GM23338 (cell line): Measurements from ENCODE around the gene B4GALNT4. TPM values are rescaled to one million over a fixed set of nuclear protein-coding genes. Genes with fewer than 3 reads are reported as not detected.
A peak's percentile ranks its signal among the peaks of the same experiment; 100 is the strongest.
"Not testable (repeated sequence)": the region's sequence is repeated elsewhere in the genome, so short reads cannot be mapped to it uniquely, and the experiment has no call there.

Experiments used
- ATAC-seq: fragments of 200-7000 bp; cut with Tn5 transposase; 3 replicates; pipeline ENCODE4 v1.9.1; 2020
- DNase-seq: peaks from one replicate; pipeline ENCODE4 v3.0.0-alpha.2; 2015; ENCODE audit warnings: low spot score
- H2AFZ ChIP-seq: fragments of 200-600 bp; sonication (generic); 2 replicates; pipeline ENCODE4 v1.8.0; 2016; ENCODE audit warnings: antibody characterized with exemption, mild to moderate bottlenecking, moderate library complexity
- H3F3A ChIP-seq: fragments of 200-600 bp; sonication (generic); replicated peaks from 2 replicates; pipeline ENCODE4 v1.8.0; 2017; ENCODE audit warnings: antibody characterized with exemption, mixed run types, low read depth
- H3K27ac ChIP-seq: fragments of 200-600 bp; sonication (generic); 2 replicates; pipeline ENCODE4 v1.6.1; 2016; ENCODE audit warnings: low read depth
- H3K27me3 ChIP-seq: fragments of 200-600 bp; sonication (generic); 2 replicates; pipeline ENCODE4 v1.8.0; 2016; ENCODE audit warnings: mild to moderate bottlenecking, mixed run types, moderate library complexity; ENCODE audit not compliant: insufficient read depth
- H3K36me3 ChIP-seq: fragments of 200-600 bp; sonication (generic); 2 replicates; pipeline ENCODE4 v1.8.0; 2016; ENCODE audit warnings: mild to moderate bottlenecking; ENCODE audit not compliant: insufficient read depth
- H3K4me1 ChIP-seq: fragments of 200-600 bp; sonication (generic); 2 replicates; pipeline ENCODE4 v1.8.0; 2016; ENCODE audit warnings: mild to moderate bottlenecking, moderate library complexity; ENCODE audit not compliant: insufficient read depth
- H3K4me2 ChIP-seq: fragments of 200-600 bp; sonication (generic); 2 replicates; pipeline ENCODE4 v1.7.1; 2017; ENCODE audit warnings: mixed run types
- H3K4me3 ChIP-seq: fragments of 200-600 bp; sonication (generic); 2 replicates; pipeline ENCODE4 v1.6.1; 2016; ENCODE audit warnings: mixed run types
- H3K79me2 ChIP-seq: fragments of 200-600 bp; sonication (generic); replicated peaks from 2 replicates; pipeline ENCODE4 v1.8.0; 2017; ENCODE audit warnings: mild to moderate bottlenecking; ENCODE audit not compliant: insufficient read depth
- H3K9me2 ChIP-seq: fragments of 200-600 bp; sonication (generic); 2 replicates; pipeline ENCODE4 v1.8.0; 2017; ENCODE audit not compliant: insufficient read depth
- H4K20me1 ChIP-seq: fragments of 200-600 bp; sonication (generic); replicated peaks from 2 replicates; pipeline ENCODE4 v1.8.0; 2017; ENCODE audit warnings: mild to moderate bottlenecking; ENCODE audit not compliant: insufficient read depth
- H3K27ac Mint-ChIP-seq: 2 replicates; pipeline ENCODE4 v1.8.0; 2020; ENCODE audit warnings: inconsistent platforms, mild to moderate bottlenecking, moderate library complexity, mixed read lengths
- H3K27me3 Mint-ChIP-seq: 3 replicates; pipeline ENCODE4 v1.8.0; 2022; ENCODE audit warnings: low read depth, mild to moderate bottlenecking, moderate library complexity, mixed read lengths, inconsistent platforms; ENCODE audit not compliant: insufficient read depth, poor library complexity
- H3K36me3 Mint-ChIP-seq: 3 replicates; pipeline ENCODE4 v1.8.0; 2021; ENCODE audit warnings: low read depth, mild to moderate bottlenecking, inconsistent platforms, moderate library complexity, mixed read lengths
- H3K4me1 Mint-ChIP-seq: 3 replicates; pipeline ENCODE4 v1.8.0; 2020; ENCODE audit warnings: mild to moderate bottlenecking, inconsistent platforms, mixed read lengths
- H3K4me3 Mint-ChIP-seq: 3 replicates; pipeline ENCODE4 v1.8.0; 2021; ENCODE audit warnings: moderate library complexity, mild to moderate bottlenecking, inconsistent platforms, mixed read lengths
- H3K9me3 Mint-ChIP-seq: 3 replicates; pipeline ENCODE4 v1.8.0; 2020; ENCODE audit warnings: moderate library complexity, mild to moderate bottlenecking, inconsistent platforms, mixed read lengths
- CREB1 ChIP-seq: fragments of 250-450 bp; sonication (Bioruptor Pico); IDR thresholded peaks from 2 replicates; pipeline ENCODE4 v1.5.0; 2020; ENCODE audit warnings: low read depth, mild to moderate bottlenecking, moderate library complexity
- EZH2 ChIP-seq: fragments of 200-600 bp; sonication (generic); IDR thresholded peaks from one replicate; pipeline ENCODE4 v1.8.0; 2017; ENCODE audit warnings: antibody characterized with exemption, mild to moderate bottlenecking, low read depth; ENCODE audit not compliant: unreplicated experiment
- EZH2phosphoT487 ChIP-seq: fragments of 200-600 bp; sonication (generic); IDR thresholded peaks from one replicate; pipeline ENCODE4 v1.8.1; 2018; ENCODE audit warnings: antibody characterized with exemption; ENCODE audit not compliant: unreplicated experiment
- POLR2AphosphoS5 ChIP-seq: IDR thresholded peaks from 2 replicates; pipeline ENCODE4 v1.6.1; 2016; ENCODE audit warnings: antibody characterized with exemption, low read depth
- STAT1 ChIP-seq: IDR thresholded peaks from one replicate; pipeline ENCODE4 v1.6.1; 2016; ENCODE audit warnings: antibody characterized with exemption; ENCODE audit not compliant: unreplicated experiment
- ZNF114 ChIP-seq: fragments of 250-450 bp; sonication (Bioruptor Pico); IDR thresholded peaks from 2 replicates; pipeline ENCODE4 v1.5.0; 2020; ENCODE audit warnings: mild to moderate bottlenecking, moderate library complexity
- polyA plus RNA-seq: library from polyadenylated mRNA; unstranded; fragments of >200 nt; fragmentation: Nextera tagmentation; extraction: Ambion mirVana; gene quantifications from 2 replicates; pipeline ENCODE4 v1.2.1, GENCODE V29; 2016
- total RNA-seq: library from RNA; depleted of rRNA; stranded (reverse); fragments of >200 nt; shearing (Covaris generic); gene quantifications from 2 replicates; pipeline ENCODE4 v1.2.3, GENCODE V29; 2014
- TF ChIP-seq, protein P1 (sequence below), 2 experiments: fragments of 200-600 bp in 1 of 2; sonication (generic) in 1 of 2; conservative IDR thresholded peaks; 2 replicates each; pipeline versions ENCODE4 v1.5.1 to v1.6.1; 2016 to 2017; ENCODE audit warnings: antibody characterized with exemption in 2 of 2, low read depth in 2 of 2, mild to moderate bottlenecking in 2 of 2, moderate library complexity in 1 of 2

B4GALNT4 gene
- total and polyA plus RNA-seq, 2 experiments from 2014 or later, result 49.9 to 92.6 TPM

DNA sequence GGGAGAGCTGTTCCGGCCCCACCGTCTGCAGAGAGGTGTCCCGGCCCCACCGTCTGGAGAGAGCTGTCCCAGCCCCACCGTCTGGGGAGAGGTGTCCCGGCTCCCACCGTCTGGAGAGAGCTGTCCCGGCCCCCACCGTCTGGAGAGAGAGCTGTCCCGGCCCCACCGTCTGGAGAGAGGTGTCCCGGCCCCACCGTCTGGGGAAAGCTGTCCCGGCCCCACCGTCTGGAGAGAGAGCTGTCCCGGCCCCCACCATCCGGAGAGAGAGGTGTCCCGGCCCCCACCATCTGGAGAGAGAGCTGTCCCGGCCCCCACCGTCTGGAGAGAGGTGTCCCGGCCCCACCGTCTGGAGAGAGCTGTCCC, 5.9 kb upstream of the B4GALNT4 start:
- H3K4me3 ChIP-seq, DNase-seq, H3K27me3 ChIP-seq, H3K27ac ChIP-seq, H2AFZ ChIP-seq, H3K79me2 ChIP-seq, H3K9me2 ChIP-seq, H3K4me2 ChIP-seq, ATAC-seq, H3K36me3 ChIP-seq, H4K20me1 ChIP-seq, H3K4me1 ChIP-seq, H3K27ac Mint-ChIP-seq, H3K4me3 Mint-ChIP-seq: not testable (repeated sequence)
- H3K27me3 Mint-ChIP-seq, result peaks cover 17% of the 10 kb centered on the region
- H3K4me1 Mint-ChIP-seq, result peaks cover 13% of the 10 kb centered on the region
- peaks cover 14% of the 10 kb centered on the region; the same call in 1 of the 2 replicates for H3F3A ChIP-seq
- peaks cover 18% of the 10 kb centered on the region for H3K36me3 Mint-ChIP-seq
- H3K9me3 Mint-ChIP-seq, result peaks cover 58% of the 10 kb centered on the region

GRCh38 chr11:363948-364761, 5.1 kb upstream of the B4GALNT4 start:
- TF ChIP-seq EZH2phosphoT487, result no peak
- TF ChIP-seq, protein P1, sequence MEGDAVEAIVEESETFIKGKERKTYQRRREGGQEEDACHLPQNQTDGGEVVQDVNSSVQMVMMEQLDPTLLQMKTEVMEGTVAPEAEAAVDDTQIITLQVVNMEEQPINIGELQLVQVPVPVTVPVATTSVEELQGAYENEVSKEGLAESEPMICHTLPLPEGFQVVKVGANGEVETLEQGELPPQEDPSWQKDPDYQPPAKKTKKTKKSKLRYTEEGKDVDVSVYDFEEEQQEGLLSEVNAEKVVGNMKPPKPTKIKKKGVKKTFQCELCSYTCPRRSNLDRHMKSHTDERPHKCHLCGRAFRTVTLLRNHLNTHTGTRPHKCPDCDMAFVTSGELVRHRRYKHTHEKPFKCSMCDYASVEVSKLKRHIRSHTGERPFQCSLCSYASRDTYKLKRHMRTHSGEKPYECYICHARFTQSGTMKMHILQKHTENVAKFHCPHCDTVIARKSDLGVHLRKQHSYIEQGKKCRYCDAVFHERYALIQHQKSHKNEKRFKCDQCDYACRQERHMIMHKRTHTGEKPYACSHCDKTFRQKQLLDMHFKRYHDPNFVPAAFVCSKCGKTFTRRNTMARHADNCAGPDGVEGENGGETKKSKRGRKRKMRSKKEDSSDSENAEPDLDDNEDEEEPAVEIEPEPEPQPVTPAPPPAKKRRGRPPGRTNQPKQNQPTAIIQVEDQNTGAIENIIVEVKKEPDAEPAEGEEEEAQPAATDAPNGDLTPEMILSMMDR (conservative IDR thresholded peaks at IDR 0.05; ENCODE audit: low read depth in 2 of 2), result peak; percentile 62 to 89
- Histone ChIP-seq H3K4me2 (no peak overlapping the region), H3K27ac (no peak overlapping the region), H3K79me2 (no peaks in the 10 kb centered on the region), H3K9me2 (no peaks in the 10 kb centered on the region), H3K27me3 (no peaks in the 10 kb centered on the region), H3K4me1 (0 out of 2 replicates have a peak, but pooled peaks cover 9% of the 10 kb centered on the region), H2AFZ (0 out of 2 replicates have a peak overlapping the region, but pooled peaks have one; percentile 63), H3K36me3 (no peaks in the 10 kb centered on the region), H3K4me3 (no peak overlapping the region), H4K20me1 (no peaks in the 10 kb centered on the region), H3F3A (peaks cover 16% of the 10 kb centered on the region; the same call in 1 of the 2 replicates)
- Mint-ChIP-seq H3K27ac (no peak overlapping the region), H3K9me3 (peaks cover 57% of the 10 kb centered on the region), H3K27me3 (peaks cover 19% of the 10 kb centered on the region), H3K36me3 (peaks cover 15% of the 10 kb centered on the region), H3K4me3 (no peak overlapping the region), H3K4me1 (peaks cover 15% of the 10 kb centered on the region)
- DNase-seq, result peak; percentile 88
- peak; percentile 84 for ATAC-seq

DNA sequence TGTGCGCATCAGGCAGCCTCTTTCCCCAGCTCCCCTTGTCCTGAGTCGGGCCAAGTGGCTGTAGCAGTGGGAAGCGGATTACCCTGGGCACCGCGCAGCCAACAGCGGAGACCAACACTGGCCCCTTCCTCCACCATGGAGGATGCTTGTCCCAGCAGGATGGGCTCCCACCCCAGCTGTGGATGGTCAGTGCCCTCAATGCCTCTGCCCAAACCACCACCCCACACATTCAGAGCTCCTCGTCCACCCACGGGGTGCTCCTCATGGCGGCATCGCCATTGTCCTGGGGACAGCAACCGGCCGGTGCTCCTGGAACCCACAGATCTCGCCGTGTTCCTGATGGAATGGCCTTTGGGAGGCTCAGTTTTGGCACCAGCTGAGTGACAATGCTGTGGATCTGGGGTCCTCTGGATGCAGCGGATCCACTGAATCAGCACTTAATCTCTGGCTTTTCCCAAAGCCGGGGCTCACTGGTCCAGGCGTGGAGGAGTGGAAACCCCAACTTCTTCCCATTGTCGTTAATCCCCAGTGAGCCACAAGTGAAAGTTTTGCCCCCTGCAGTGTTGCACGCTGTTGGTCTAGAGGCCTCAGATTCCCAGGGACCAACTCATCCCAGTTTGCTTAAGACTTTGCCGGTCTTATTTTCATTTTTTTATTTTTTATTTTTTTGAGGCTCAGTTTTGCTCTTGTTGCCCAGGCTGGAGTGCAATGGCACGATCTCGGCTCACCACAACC, 4.1 kb upstream of the B4GALNT4 start:
- Histone ChIP-seq H3K4me1 (0 out of 2 replicates have a peak, but pooled peaks cover 9% of the 10 kb centered on the region), H3K79me2 (peaks cover 2% of the 10 kb centered on the region; the same call in 1 of the 2 replicates), H3K4me2 (no peak overlapping the region), H3K36me3 (no peaks in the 10 kb centered on the region), H3K9me2 (no peaks in the 10 kb centered on the region), H3F3A (peaks cover 17% of the 10 kb centered on the region; the same call in 1 of the 2 replicates), H3K4me3 (no peak overlapping the region), H2AFZ (no peak overlapping the region), H3K27ac (no peak overlapping the region), H3K27me3 (no peaks in the 10 kb centered on the region), H4K20me1 (no peaks in the 10 kb centered on the region)
- DNase-seq (no peak), ATAC-seq (no peak)
- Mint-ChIP-seq H3K4me3 (no peak overlapping the region), H3K27ac (no peak overlapping the region), H3K36me3 (peaks cover 11% of the 10 kb centered on the region), H3K4me1 (peaks cover 15% of the 10 kb centered on the region), H3K9me3 (peaks cover 47% of the 10 kb centered on the region), H3K27me3 (peaks cover 21% of the 10 kb centered on the region)
- TF ChIP-seq CREB1 (CRISPR knock-in tag) (no peak), EZH2 (no peak), STAT1 (no peak), ZNF114 (CRISPR knock-in tag) (no peak), POLR2AphosphoS5 (no peak)
